ENCODE measurements around the gene PTGIS. TPM values are rescaled to one million over a fixed set of nuclear protein-coding genes. Genes with fewer than 3 reads are reported as not detected.

The PTGIS gene
- total RNA-seq, 8 experiments from 2014 or later = 0.22 to 36.5 (median 1.3) TPM

DNA sequence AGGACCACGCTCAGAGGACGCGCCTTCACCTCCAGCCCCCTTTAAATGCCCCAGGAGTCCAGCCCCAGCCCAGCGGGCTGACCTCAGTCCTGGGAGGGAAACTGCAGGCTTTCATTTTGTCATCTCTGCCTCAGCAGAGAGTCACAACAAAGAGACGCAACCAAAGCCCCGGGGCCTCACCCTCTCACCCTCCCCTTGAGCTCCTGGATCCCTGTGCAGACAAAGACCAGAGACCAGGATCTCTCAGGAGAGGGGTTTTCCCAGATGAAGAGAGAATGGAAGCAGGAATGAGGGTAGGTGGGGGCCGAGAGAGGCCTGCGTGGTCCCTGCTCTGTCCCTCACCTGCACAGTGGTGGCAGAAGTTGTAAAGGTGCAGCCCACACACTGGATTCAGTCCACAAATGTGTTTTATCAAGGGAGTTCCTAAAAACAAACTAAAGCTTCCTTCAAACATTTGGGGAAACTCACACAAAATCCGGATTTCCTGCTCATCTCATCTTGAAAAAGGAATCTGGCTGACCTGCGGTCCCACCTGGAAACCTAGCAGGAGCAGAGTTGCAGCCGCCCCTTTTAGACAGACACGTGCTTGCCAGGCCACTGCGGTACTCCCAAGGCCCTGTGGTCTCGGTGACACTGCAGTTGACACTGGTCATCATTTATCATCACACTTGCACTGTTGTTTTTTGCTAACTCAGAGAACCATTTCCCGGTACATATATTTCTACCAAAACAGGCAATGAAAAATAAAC is 27.1 kb downstream of the PTGIS start:
- 33 to 100% (median 85%) methylated on average over 1 to 8 of the region's 15 CpGs for WGBS, 10 experiments
- peak in 4 of 8 experiments; percentile 17 to 55 (median 40) for ATAC-seq (replicated peaks in 6 of 8)
- Histone ChIP-seq H3K27ac (no peak overlapping the region), H3K4me3 (no peak overlapping the region), H3K4me1 (replicated peaks in 1 of 2) (peaks cover 2% of the 10 kb centered on the region in 2 donors)
- in situ Hi-C loops (cut with MboI; ENCODE audit: low pct_unique_long_range_greater_than_20kb in 2 of 9, low sequenced_read_pairs in 9 of 9, unreplicated experiment in 9 of 9) = loop anchor here in 2 of 9 experiments (5.0 to 10.0 kb wide), 2 partner anchors 61 to 64 kb away; no protein-coding TSS in a partner anchor

DNA sequence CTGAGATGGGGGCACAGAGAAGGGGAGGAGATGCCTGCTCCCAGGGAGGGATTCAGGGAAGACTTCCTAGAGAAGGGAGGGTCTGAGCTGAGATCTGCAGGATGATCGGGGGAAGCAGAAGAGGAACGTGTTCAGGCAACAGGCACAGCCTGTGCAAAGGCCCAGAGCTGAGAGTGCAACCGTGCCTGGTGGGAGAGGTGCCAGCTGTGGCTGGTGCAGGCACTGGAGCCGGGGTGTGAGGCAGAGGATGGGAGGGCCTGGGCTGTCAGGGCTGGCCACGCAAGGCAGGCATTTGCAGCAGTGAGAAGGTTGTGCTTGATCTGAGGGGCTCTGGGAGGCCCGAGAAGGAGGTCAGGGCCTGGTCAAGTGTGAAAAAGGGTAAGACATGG is 27.7 kb downstream of the PTGIS start:
- 58 to 100% (median 86%) methylated on average over 2 to 3 of the region's 6 CpGs; no CpG with 5 or more reads in 6 of the 10 experiments for whole genome bisulfite sequencing, 10 experiments
- Histone ChIP-seq H3K4me1 (replicated peaks in 1 of 2) (peaks cover 2% of the 10 kb centered on the region in 2 donors), H3K27ac (no peak overlapping the region), H3K4me3 (no peak overlapping the region)
- in situ Hi-C loops (cut with MboI; ENCODE audit: low pct_unique_long_range_greater_than_20kb in 2 of 9, low sequenced_read_pairs in 9 of 9, unreplicated experiment in 9 of 9) = loop anchor here in 2 of 9 experiments (5.0 to 10.0 kb wide), 2 partner anchors 62 to 65 kb away; no protein-coding TSS in a partner anchor
- ATAC-seq (replicated peaks in 6 of 8) = peak in 2 of 8 experiments; percentile 5 to 18

DNA sequence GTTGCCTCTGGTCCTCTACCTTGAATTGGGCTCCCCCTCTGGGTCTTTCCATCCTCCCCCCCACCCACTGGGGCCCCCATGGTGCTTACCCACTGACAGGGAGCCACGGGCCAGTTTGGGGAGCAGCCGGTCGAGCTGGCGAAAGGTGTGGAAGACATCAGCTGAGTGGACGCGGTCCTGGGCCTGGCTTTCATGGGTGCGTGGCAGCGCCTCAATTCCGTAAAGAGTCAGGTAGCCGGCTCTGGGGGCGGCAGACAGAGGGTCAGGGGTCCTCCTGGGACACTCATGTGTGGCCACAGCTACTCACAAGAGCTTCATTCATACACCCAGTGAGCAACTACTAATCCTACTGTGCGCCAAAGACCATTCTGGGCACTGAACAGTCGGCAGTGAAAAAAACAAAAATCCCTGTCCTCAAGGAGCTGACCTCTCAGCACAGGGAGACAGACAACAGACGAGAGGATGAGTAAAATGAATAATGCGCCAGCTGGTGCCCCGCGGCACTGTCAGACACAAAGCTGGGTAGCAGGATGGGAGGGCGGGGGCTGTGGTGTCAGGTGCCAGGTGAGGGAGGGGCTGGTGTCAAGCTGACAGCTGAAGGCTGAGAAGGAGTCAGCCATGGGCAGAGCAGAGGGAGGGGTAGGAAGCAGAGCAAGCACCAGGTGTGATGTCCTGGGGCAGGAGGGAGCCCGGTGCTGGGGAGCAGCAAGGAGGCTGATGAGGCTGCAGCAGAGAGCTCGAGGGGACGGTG is 28.3 kb downstream of the PTGIS start:
- WGBS, 10 experiments = 60 to 100% (median 100%) methylated on average over 1 to 5 of the region's 21 CpGs; no CpG with 5 or more reads in 3 of the 10 experiments
- ATAC-seq (replicated peaks in 6 of 8) = no peak
- in situ Hi-C loops (cut with MboI; ENCODE audit: low pct_unique_long_range_greater_than_20kb in 2 of 9, low sequenced_read_pairs in 9 of 9, unreplicated experiment in 9 of 9) = loop anchor here in 4 of 9 experiments (5.0 to 10.0 kb wide), 3 partner anchors 63 to 205 kb away; no protein-coding TSS in a partner anchor

DNA sequence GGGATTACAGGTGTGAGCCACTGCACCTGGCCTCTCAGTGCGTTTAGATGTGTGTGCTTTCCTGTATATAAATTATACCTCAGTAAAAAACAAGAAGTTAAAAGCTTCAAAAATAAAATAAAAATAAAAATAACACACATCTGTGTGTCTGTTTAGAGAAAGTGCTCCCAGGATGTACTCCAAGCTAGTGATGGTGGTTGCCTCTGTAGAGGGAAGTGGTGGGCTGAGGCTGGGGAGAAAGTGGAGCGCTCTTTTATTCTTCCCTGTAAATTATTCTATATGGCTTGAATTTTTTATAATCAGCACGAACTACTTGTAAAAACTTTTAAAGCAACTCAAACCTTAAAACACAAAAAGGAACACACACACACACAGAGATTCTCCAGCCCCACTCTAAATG is 29.0 kb downstream of the PTGIS start:
- no peak for ATAC-seq (replicated peaks in 6 of 8)
- in situ Hi-C loops (cut with MboI; ENCODE audit: low pct_unique_long_range_greater_than_20kb in 2 of 9, low sequenced_read_pairs in 9 of 9, unreplicated experiment in 9 of 9) = loop anchor here in 3 of 9 experiments (10.0 kb wide), 1 partner anchor 204 kb away; no protein-coding TSS in a partner anchor
- Histone ChIP-seq H3K4me1 (replicated peaks in 1 of 2) (peaks cover 2% of the 10 kb centered on the region in 2 donors), H3K4me3 (no peak overlapping the region), H3K27ac (no peak overlapping the region)
- 67 to 100% (median 89%) methylated on average over 1 to 3 of the region's 3 CpGs; no CpG with 5 or more reads in 2 of the 10 experiments for WGBS, 10 experiments

More for the DNA sequence above, 28.3 kb downstream of the PTGIS start:
- Histone ChIP-seq H3K4me1 (replicated peaks in 1 of 2) (peaks cover 2% of the 10 kb centered on the region in 2 donors), H3K27ac (no peak overlapping the region), H3K4me3 (no peak overlapping the region)

DNA sequence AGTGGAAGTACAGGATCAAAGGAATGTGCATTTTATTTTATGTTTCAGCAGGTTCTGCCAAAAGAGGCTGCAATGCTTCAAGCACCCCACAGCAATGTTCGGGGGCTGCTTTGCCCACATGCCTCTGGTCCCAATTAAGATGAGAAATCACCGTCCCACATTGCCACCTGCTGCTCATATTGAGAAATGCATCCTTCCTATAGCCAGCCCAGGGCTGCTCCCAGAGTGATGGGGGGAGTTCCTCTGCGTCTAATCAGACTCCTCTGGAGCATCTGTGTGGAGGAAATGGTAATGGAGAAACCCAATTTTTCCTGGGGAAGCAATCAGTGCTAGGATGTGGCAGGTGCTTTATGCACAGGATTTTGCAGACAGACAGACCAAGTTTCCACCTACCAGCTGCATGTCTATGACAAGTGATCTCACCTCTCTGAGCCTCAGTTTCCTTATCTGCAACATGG is 33.7 kb downstream of the PTGIS start:
- Histone ChIP-seq H3K27ac (no peak overlapping the region), H3K4me1 (replicated peaks in 1 of 2) (no peaks in the 10 kb centered on the region), H3K4me3 (no peak overlapping the region)
- in situ Hi-C loops (cut with MboI; ENCODE audit: low pct_unique_long_range_greater_than_20kb in 2 of 9, low sequenced_read_pairs in 9 of 9, unreplicated experiment in 9 of 9) = loop anchor here in 3 of 9 experiments (10.0 kb wide), 1 partner anchor 199 kb away; no protein-coding TSS in a partner anchor
- ATAC-seq (replicated peaks in 6 of 8) = peak; percentile 79 to 93 (median 85)
- 0% methylated on average over 1 to 3 of the region's 3 CpGs; no CpG with 5 or more reads in 5 of the 10 experiments for WGBS, 10 experiments

DNA sequence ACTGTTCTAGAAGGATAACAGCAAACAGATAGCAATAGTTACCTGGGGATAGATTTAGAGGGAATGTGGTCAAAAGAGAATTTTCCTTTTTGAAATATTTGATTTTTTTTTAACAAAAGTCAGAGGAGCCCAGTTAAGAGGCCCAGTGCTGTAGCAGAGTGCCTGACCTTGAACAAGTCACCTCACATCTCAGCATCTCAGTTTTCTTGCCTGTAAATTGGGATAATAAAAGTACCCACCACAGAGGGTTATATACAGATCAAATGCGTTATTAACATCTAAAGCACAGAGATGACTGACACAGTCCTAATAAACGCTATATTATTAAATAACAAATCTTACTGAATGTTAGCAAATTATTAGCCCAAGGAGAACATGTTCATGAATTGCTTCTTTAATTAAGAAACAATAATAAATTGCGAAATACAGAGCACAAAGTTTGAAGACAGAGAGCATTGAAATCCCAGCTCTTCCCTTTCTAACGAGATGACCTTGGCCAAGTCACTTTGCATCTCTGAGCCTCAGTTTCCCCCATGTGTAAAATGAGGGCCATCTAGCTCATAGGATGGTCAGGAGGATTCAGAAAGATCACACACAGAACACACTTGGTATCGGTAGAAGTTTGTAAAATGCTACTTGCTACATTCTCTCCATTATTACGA is 35.5 kb downstream of the PTGIS start:
- no peak for ATAC-seq (replicated peaks in 6 of 8)
- H3K27ac ChIP-seq = no peak overlapping the region
- in situ Hi-C loops (cut with MboI; ENCODE audit: low pct_unique_long_range_greater_than_20kb in 2 of 9, low sequenced_read_pairs in 9 of 9, unreplicated experiment in 9 of 9) = loop anchor here in 3 of 9 experiments (10.0 kb wide), 1 partner anchor 198 kb away; no protein-coding TSS in a partner anchor
- H3K4me1 ChIP-seq (replicated peaks in 1 of 2) = no peaks in the 10 kb centered on the region
- H3K4me3 ChIP-seq = no peak overlapping the region
- 63 to 100% (median 92%) methylated on average over 1 to 6 of the region's 6 CpGs for WGBS, 10 experiments

DNA sequence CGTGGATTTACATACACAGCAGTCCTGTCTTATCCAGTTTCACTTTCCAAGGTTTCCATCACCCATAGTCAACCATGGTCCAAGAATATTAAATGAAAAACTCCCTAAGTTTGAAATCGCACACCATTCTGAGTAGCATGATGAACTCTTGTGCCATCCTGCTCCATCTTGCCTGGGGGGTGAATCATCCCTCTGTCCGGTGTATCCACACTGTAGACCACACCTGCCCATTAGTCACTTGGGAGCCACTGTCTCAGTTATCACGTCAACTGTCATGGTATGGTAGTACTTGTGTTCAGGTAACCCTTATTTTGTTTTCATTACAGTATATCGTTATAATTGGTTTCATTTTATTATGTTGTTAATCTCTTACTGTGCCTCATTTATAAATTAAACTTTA is 38.5 kb downstream of the PTGIS start:
- 20 to 100% (median 78%) methylated on average over 1 to 5 of the region's 5 CpGs for WGBS, 10 experiments
- no peak overlapping the region for H3K4me3 ChIP-seq
- no peaks in the 10 kb centered on the region for H3K4me1 ChIP-seq (replicated peaks in 1 of 2)
- no peak for ATAC-seq (replicated peaks in 6 of 8)
- no peak overlapping the region for H3K27ac ChIP-seq
- in situ Hi-C loops (cut with MboI; ENCODE audit: low pct_unique_long_range_greater_than_20kb in 2 of 9, low sequenced_read_pairs in 9 of 9, unreplicated experiment in 9 of 9) = no loop called here

DNA sequence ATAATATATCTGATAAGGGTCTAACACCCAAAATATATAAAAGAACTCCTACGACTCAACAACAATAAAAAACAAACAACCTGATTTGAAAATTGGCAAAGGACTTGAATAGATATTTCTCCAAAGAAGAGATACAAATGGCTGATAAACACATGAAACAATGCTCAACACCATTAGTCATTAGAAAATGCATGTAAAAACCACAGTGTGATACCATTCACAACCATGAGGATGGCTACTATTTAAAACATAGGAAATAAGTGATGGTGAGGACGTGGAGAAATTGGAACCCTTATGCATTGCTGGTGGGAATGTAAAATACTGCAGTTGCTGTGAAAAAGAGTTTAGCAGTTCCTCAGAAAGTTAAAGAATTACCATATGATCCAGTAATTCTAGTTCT is 41.4 kb downstream of the PTGIS start:
- 39 to 100% (median 73%) methylated on average over 1 to 2 of the region's 2 CpGs for WGBS, 10 experiments
- Histone ChIP-seq H3K27ac (no peak overlapping the region), H3K4me3 (no peak overlapping the region), H3K4me1 (replicated peaks in 1 of 2) (no peaks in the 10 kb centered on the region)
- no peak for ATAC-seq (replicated peaks in 6 of 8)
- in situ Hi-C loops (cut with MboI; ENCODE audit: low pct_unique_long_range_greater_than_20kb in 2 of 9, low sequenced_read_pairs in 9 of 9, unreplicated experiment in 9 of 9) = no loop called here

DNA sequence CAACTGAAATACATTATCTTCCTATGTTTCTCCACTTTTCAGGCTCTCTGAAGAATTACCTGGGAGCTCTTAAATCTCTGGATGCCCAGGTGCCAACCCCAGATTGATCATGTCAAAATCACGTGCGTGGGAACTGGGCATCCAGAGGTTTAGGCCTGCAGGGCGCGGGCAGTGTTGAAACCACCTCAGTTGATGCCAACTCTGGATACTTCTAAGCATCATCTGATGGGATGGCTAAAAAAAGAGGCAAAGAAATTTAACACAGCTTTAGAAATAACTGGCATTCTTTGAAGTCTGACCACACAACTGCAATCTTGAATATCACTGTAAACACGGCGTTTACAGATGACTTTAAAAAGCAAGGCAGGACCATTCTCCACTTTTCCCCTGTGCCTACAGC is 41.9 kb downstream of the PTGIS start:
- ATAC-seq (replicated peaks in 6 of 8) = no peak
- 67 to 100% (median 90%) methylated on average over 2 to 6 of the region's 6 CpGs; no CpG with 5 or more reads in 2 of the 10 experiments for WGBS, 10 experiments
- Histone ChIP-seq H3K27ac (no peak overlapping the region), H3K4me3 (no peak overlapping the region), H3K4me1 (replicated peaks in 1 of 2) (no peaks in the 10 kb centered on the region)
- in situ Hi-C loops (cut with MboI; ENCODE audit: low pct_unique_long_range_greater_than_20kb in 2 of 9, low sequenced_read_pairs in 9 of 9, unreplicated experiment in 9 of 9) = no loop called here

DNA sequence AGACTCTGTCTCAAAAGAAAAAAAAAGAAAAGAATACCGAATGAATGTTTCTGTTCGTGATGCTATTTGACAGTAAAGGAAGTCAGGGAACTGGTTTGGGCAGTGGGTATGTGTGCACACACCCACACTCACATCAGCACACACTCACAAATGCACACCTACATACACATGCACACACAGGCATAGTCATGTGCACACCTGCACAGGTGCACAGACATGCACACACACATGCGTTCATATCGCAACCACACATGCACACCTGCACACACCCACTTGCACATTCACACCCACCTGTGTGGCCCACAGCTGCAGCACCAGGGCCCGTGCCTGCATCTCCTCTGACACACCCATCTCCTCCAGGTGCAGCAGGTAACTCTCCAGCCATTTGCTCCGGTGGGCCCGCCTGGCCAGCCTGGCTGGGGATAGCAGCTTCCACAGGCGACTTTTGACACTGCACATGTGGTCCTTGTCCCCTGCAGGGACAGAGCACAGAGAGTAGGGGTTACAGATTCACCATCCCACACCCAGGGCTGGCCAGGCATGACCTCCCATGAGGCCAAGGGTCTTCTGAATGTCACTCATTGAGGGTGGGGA is 44.1 kb downstream of the PTGIS start:
- Histone ChIP-seq H3K27ac (no peak overlapping the region), H3K4me1 (replicated peaks in 1 of 2) (no peaks in the 10 kb centered on the region), H3K4me3 (no peak overlapping the region)
- in situ Hi-C loops (cut with MboI; ENCODE audit: low pct_unique_long_range_greater_than_20kb in 2 of 9, low sequenced_read_pairs in 9 of 9, unreplicated experiment in 9 of 9) = loop anchor here in 5 of 9 experiments (25.0 kb wide), 1 partner anchor 187 kb away; no protein-coding TSS in a partner anchor
- ATAC-seq (replicated peaks in 6 of 8) = no peak
- 71 to 100% (median 76%) methylated on average over 1 to 5 of the region's 8 CpGs; no CpG with 5 or more reads in 6 of the 10 experiments for WGBS, 10 experiments

DNA sequence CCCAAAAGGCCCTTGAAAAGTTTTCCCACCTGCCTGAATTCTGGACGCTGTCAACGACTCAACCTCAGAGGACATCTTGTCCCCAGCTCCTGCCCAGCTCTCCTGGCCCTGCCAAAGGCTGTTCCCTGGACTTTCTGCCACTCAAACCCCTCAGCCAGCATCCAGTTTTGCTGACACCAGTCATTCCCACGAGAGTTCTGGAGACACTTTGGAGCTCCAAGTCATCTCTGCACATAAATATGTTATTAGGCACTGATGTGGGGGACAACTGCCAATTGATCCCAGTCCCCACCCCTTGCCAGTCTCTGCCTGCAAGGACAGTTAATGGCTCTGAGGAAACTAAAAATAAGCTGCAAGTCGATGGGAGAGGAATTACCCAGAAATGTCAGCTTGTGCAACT is 46.6 kb downstream of the PTGIS start:
- in situ Hi-C loops (cut with MboI; ENCODE audit: low pct_unique_long_range_greater_than_20kb in 2 of 9, low sequenced_read_pairs in 9 of 9, unreplicated experiment in 9 of 9) = loop anchor here in 5 of 9 experiments (25.0 kb wide), 1 partner anchor 184 kb away; no protein-coding TSS in a partner anchor
- no peak for ATAC-seq (replicated peaks in 6 of 8)
- Histone ChIP-seq H3K4me3 (no peak overlapping the region), H3K27ac (no peak overlapping the region), H3K4me1 (replicated peaks in 1 of 2) (peaks cover 5 to 6% of the 10 kb centered on the region in 2 donors)
- WGBS, 10 experiments = 0 to 90% (median 60%) methylated on average over 1 to 4 of the region's 4 CpGs; no CpG with 5 or more reads in 3 of the 10 experiments

DNA sequence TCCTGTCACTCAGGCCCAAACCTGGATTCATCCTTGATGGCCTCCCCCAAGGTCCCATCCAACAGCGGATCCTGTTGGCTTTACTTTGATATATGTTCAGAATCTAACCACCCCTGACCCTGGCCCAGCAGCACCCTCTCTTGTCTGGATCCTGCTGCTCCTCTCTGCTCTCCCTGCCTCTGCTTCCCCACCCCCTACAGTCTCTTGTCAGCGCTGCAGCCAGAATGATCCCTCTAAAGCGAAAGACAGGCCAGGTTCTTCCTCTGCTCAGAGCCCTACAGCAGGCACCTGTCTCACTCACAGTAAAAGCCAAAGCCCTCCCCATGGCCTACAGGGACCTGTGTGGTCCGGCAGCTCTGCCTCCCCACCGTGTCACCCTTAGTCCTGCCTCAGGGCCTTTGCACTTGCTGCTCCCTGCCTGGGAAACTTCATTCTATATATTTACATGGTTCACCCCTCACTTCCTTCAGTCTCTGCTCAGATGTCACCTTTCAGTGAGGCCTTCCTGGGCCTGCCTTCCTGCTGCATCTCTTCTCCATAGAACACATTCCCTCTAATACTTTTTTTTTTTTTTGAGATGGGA is 48.1 kb downstream of the PTGIS start:
- peaks cover 5 to 6% of the 10 kb centered on the region in 2 donors for H3K4me1 ChIP-seq (replicated peaks in 1 of 2)
- in situ Hi-C loops (cut with MboI; ENCODE audit: low pct_unique_long_range_greater_than_20kb in 2 of 9, low sequenced_read_pairs in 9 of 9, unreplicated experiment in 9 of 9) = loop anchor here in 6 of 9 experiments (10.0 to 25.0 kb wide), 2 partner anchors 183 to 185 kb away; no protein-coding TSS in a partner anchor
- no peak for ATAC-seq (replicated peaks in 6 of 8)

More for the DNA sequence above, 48.1 kb downstream of the PTGIS start:
- Histone ChIP-seq H3K4me3 (no peak overlapping the region), H3K27ac (no peak overlapping the region)
- 60 to 100% (median 90%) methylated on average over 1 to 4 of the region's 5 CpGs; no CpG with 5 or more reads in 3 of the 10 experiments for WGBS, 10 experiments

Data from motor neuron (in vitro differentiated cells).